Ramos (cell line): Measurements from ENCODE around the gene SLC51A.
"Not testable (repeated sequence)": the region's sequence is repeated elsewhere in the genome, so short reads cannot be mapped to it uniquely, and the experiment has no call there.

Experiments
- in situ Hi-C: fragments of 300-500 bp; cut with MboI; formaldehyde crosslinking; loops from one replicate; pipeline ENCODE4 v1.14.3; 2022; ENCODE audit warnings: low sequenced_read_pairs; ENCODE audit not compliant: unreplicated experiment

Gene SLC51A

GRCh38 chr3:196216089-196216564 lies at the start of gene SLC51A:
TSS of gene SLC51A (plus strand) at chr3:196216534. CDS start at chr3:196216713, 179 bp downstream.
- in situ Hi-C loops: no loop called here

GRCh38 chr3:196166741-196167140 lies 49.6 kb upstream of the SLC51A start:
- in situ Hi-C loops: no loop called here

- in situ Hi-C loops: no loop called here
These were observed 47.4 kb upstream of the SLC51A start for GRCh38 chr3:196168808-196169391.

GRCh38 chr3:196169836-196170240 lies 46.5 kb upstream of the SLC51A start:
- in situ Hi-C loops: no loop called here

- in situ Hi-C loops: not testable (repeated sequence)
These were observed 46.0 kb upstream of the SLC51A start for GRCh38 chr3:196170296-196170695.

- in situ Hi-C loops: no loop called here
These were observed 41.7 kb upstream of the SLC51A start for GRCh38 chr3:196174652-196175051.

- in situ Hi-C loops: no loop called here
These were observed 41.2 kb upstream of the SLC51A start for GRCh38 chr3:196175116-196175625.

GRCh38 chr3:196175722-196176121 lies 40.6 kb upstream of the SLC51A start:
- in situ Hi-C loops: no loop called here

- in situ Hi-C loops: no loop called here
These were observed 38.8 kb upstream of the SLC51A start for GRCh38 chr3:196177567-196177966.

- in situ Hi-C loops: no loop called here
These were observed 38.4 kb upstream of the SLC51A start for GRCh38 chr3:196177967-196178366.

- in situ Hi-C loops: no loop called here
These were observed 37.3 kb upstream of the SLC51A start for GRCh38 chr3:196178993-196179379.

GRCh38 chr3:196179380-196180308 lies 36.7 kb upstream of the SLC51A start:
- in situ Hi-C loops: no loop called here

GRCh38 chr3:196180346-196180745 lies 36.0 kb upstream of the SLC51A start:
- in situ Hi-C loops: no loop called here

GRCh38 chr3:196181127-196181546 lies 35.2 kb upstream of the SLC51A start:
- in situ Hi-C loops: no loop called here

GRCh38 chr3:196184169-196184432 lies 32.2 kb upstream of the SLC51A start:
- in situ Hi-C loops: not testable (repeated sequence)

GRCh38 chr3:196184881-196185280 lies 31.5 kb upstream of the SLC51A start:
- in situ Hi-C loops: loop anchor here (5.0 kb wide), 1 partner anchor 113 kb away; no protein-coding TSS in a partner anchor

GRCh38 chr3:196186651-196187573 lies 29.4 kb upstream of the SLC51A start:
- in situ Hi-C loops: loop anchor here (5.0 kb wide), 1 partner anchor 115 kb away; no protein-coding TSS in a partner anchor

- in situ Hi-C loops: loop anchor here (5.0 kb wide), 2 partner anchors 117 to 167 kb away; no protein-coding TSS in a partner anchor
These were observed 26.6 kb upstream of the SLC51A start for GRCh38 chr3:196189566-196190347.

- in situ Hi-C loops: loop anchor here (5.0 kb wide), 1 partner anchor 170 kb away; no protein-coding TSS in a partner anchor
These were observed 24.3 kb upstream of the SLC51A start for GRCh38 chr3:196192036-196192523.
